ENCODE data around the gene UBE2J2. TPM values are rescaled to one million over a fixed set of nuclear protein-coding genes. Genes with fewer than 3 reads are reported as not detected.

The UBE2J2 gene
- total and polyA plus RNA-seq, 2 of the 13 experiments (the other 11 are each of a cell fraction or from before 2014, with no cell fraction given), result 25.4 to 29.4 TPM

DNA sequence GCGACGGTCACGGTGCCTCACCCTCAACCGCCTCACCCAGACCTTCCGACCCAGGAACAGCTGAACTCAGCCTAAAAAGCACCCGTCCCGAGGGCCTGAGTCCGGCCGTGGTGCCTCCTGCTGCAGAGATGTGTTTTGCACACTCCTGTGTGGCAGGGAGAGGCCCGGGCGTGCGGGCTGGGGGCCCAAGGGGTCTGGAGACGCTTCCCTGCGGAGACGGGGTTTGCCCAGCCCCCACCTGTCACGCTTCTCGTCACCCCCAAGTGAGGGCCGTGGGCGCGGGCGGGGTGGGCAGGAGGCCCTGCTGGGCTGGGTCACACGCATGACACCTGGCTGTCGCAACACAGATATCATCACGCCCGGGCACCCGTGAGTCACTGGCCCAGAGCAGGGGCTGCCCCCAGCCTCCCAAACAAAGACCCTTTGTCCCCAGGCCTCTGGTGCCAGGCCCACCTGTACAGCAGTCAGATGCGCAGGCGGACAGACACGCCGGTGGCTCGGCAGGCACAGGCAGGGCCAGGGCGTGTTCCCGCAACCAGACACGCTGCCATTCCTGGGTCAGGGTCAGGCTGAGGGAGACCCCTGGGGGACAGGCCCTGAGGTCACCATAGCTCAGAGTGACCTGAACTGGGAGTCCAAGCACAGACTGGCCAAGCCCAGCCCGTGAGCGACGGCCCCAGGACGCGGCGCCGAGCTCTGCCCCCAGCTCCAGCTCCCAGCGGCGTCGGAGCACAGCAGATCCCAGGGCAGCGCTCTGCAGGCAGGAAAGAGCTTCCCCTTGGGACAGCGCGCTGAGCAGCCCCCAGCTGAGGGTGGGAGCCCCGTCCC is 35.6 kb downstream of the UBE2J2 start (continued):
- TF ChIP-seq, protein P1, sequence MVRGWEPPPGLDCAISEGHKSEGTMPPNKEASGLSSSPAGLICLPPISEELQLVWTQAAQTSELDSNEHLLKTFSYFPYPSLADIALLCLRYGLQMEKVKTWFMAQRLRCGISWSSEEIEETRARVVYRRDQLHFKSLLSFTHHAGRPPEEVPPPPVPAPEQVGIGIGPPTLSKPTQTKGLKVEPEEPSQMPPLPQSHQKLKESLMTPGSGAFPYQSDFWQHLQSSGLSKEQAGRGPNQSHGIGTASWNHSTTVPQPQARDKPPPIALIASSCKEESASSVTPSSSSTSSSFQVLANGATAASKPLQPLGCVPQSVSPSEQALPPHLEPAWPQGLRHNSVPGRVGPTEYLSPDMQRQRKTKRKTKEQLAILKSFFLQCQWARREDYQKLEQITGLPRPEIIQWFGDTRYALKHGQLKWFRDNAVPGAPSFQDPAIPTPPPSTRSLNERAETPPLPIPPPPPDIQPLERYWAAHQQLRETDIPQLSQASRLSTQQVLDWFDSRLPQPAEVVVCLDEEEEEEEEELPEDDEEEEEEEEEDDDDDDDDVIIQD (CRISPR knock-in tag; IDR thresholded peaks at IDR 0.05; ENCODE audit: low read depth), result no peak
- TF ChIP-seq HDAC6 (IDR thresholded peaks at IDR 0.05; ENCODE audit: low read depth, low read length), result no peak
- peak; percentile 88 for TF ChIP-seq ZSCAN21 (CRISPR knock-in tag; IDR thresholded peaks at IDR 0.05; ENCODE audit: borderline replicate concordance)
- no peak for TF ChIP-seq ETV6 (CRISPR knock-in tag; conservative IDR thresholded peaks at IDR 0.05)
- TF ChIP-seq ZNF230 (CRISPR knock-in tag; IDR thresholded peaks at IDR 0.05), result no peak
- TF ChIP-seq SMYD3 (CRISPR knock-in tag; IDR thresholded peaks at IDR 0.05), result no peak
- TF ChIP-seq ZNF772 (CRISPR knock-in tag; IDR thresholded peaks at IDR 0.05), result peak; percentile 71; the same call in 1 of the 2 replicates
- TF ChIP-seq, protein P2, sequence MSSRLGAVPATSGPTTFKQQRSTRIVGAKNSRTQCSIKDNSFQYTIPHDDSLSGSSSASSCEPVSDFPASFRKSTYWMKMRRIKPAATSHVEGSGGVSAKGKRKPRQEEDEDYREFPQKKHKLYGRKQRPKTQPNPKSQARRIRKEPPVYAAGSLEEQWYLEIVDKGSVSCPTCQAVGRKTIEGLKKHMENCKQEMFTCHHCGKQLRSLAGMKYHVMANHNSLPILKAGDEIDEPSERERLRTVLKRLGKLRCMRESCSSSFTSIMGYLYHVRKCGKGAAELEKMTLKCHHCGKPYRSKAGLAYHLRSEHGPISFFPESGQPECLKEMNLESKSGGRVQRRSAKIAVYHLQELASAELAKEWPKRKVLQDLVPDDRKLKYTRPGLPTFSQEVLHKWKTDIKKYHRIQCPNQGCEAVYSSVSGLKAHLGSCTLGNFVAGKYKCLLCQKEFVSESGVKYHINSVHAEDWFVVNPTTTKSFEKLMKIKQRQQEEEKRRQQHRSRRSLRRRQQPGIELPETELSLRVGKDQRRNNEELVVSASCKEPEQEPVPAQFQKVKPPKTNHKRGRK (CRISPR knock-in tag; IDR thresholded peaks at IDR 0.05), result no peak
- TF ChIP-seq ZNF335 (CRISPR knock-in tag; IDR thresholded peaks at IDR 0.05), result no peak
- TF ChIP-seq IKZF1 (IDR thresholded peaks at IDR 0.05), result no peak
- TF ChIP-seq ZFP36L2 (CRISPR knock-in tag; IDR thresholded peaks at IDR 0.05), result no peak
- TF ChIP-seq, protein P3, sequence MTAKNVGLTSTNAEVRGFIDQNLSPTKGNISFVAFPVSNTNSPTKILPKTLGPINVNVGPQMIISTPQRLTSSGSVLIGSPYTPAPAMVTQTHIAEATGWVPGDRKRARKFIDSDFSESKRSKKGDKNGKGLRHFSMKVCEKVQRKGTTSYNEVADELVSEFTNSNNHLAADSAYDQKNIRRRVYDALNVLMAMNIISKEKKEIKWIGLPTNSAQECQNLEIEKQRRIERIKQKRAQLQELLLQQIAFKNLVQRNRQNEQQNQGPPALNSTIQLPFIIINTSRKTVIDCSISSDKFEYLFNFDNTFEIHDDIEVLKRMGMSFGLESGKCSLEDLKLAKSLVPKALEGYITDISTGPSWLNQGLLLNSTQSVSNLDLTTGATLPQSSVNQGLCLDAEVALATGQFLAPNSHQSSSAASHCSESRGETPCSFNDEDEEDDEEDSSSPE (CRISPR knock-in tag; IDR thresholded peaks at IDR 0.05), result 0 out of 2 replicates have a peak, but pooled peaks have one; percentile 17
- no peak for TF ChIP-seq HMG20B (CRISPR knock-in tag; conservative IDR thresholded peaks at IDR 0.05)
- no peak for TF ChIP-seq RNF2 (conservative IDR thresholded peaks at IDR 0.05; ENCODE audit: low read depth)
- TF ChIP-seq HNF4G (IDR thresholded peaks at IDR 0.05; ENCODE audit: borderline replicate concordance, low read depth, low read length), result no peak
- TF ChIP-seq HNF4G (CRISPR knock-in tag; IDR thresholded peaks at IDR 0.05; ENCODE audit: borderline replicate concordance, low read depth), result no peak
- TF ChIP-seq ZBTB8A (CRISPR knock-in tag; IDR thresholded peaks at IDR 0.05; ENCODE audit: borderline replicate concordance, low read depth), result no peak
- TF ChIP-seq ZFP90 (CRISPR knock-in tag; IDR thresholded peaks at IDR 0.05; ENCODE audit: borderline replicate concordance), result peak; percentile 66; the same call in 1 of the 2 replicates
- TF ChIP-seq MXI1 (IDR thresholded peaks at IDR 0.05; ENCODE audit: borderline replicate concordance, low read depth, low read length), result no peak; the same call in 2 of the 3 replicates
- peak; percentile 89 for TF ChIP-seq KDM2A (CRISPR knock-in tag; IDR thresholded peaks at IDR 0.05; ENCODE audit: borderline replicate concordance, low read depth)
- TF ChIP-seq YEATS2 (CRISPR knock-in tag; IDR thresholded peaks at IDR 0.05; ENCODE audit: borderline replicate concordance), result peak; percentile 62; the same call in 1 of the 2 replicates
- TF ChIP-seq ATF7 (IDR thresholded peaks at IDR 0.05), result no peak
- no peak; the same call in 1 of the 2 replicates for TF ChIP-seq ATF7 (CRISPR knock-in tag; IDR thresholded peaks at IDR 0.05)
- TF ChIP-seq ZNF550 (CRISPR knock-in tag; IDR thresholded peaks at IDR 0.05; ENCODE audit: borderline replicate concordance), result 0 out of 2 replicates have a peak, but pooled peaks have one; percentile 31
- no peak for TF ChIP-seq PAX8 (CRISPR knock-in tag; IDR thresholded peaks at IDR 0.05; ENCODE audit: borderline replicate concordance)
- no peak; the same call in 1 of the 2 replicates for TF ChIP-seq KDM6A (CRISPR knock-in tag; IDR thresholded peaks at IDR 0.05; ENCODE audit: low read depth)
- no peak for TF ChIP-seq HNRNPK (IDR thresholded peaks at IDR 0.05; ENCODE audit: low read depth, low read length, poor library complexity, severe bottlenecking)
- TF ChIP-seq ZNF430 (CRISPR knock-in tag; IDR thresholded peaks at IDR 0.05), result peak; percentile 88; the same call in 1 of the 2 replicates

Measured in HepG2 (cell line).